GM23248 (cell line): ENCODE data around the gene ST7.

Experiments used
- EZH2 ChIP-seq: fragments of 200-600 bp; sonication (generic); IDR thresholded peaks from 2 replicates; pipeline ENCODE4 v1.6.1; 2018; ENCODE audit warnings: antibody characterized with exemption, mild to moderate bottlenecking; ENCODE audit not compliant: insufficient read depth, poor library complexity, severe bottlenecking
- EZH2phosphoT487 ChIP-seq: fragments of 200-600 bp; sonication (generic); IDR thresholded peaks from 2 replicates; pipeline ENCODE4 v1.6.1; 2018; ENCODE audit warnings: antibody characterized with exemption, moderate library complexity, mild to moderate bottlenecking, low read depth; ENCODE audit not compliant: insufficient read depth

DNA sequence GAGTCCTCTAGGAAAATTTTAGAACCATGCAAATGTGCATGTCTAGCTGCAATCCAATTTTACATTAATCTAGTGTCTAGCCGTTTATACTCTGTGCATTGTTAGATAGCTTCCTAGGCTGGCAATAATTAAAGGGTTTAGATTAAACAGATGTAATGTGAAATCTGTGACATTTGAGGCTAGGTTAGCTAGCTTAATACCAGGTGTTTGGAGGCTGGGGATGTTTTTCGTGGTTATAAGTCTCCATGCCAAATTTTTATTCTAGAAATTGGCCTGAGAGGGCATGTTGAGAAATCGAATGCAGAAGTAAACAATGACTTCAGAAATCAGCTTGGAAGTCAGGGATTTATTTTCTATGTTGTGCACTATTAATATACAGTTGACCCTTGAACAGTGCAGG is 94.2 kb downstream of the ST7 start:
- no peak for TF ChIP-seq EZH2phosphoT487
- no peak for TF ChIP-seq EZH2
